HuH-7 (cell line): ENCODE measurements around the gene GLG1.
A peak's percentile ranks its signal among the peaks of the same experiment; 100 is the strongest.

Experiments used
- DNase-seq: peaks from one replicate; pipeline ENCODE4 v3.0.0; 2011; ENCODE audit warnings: low spot score

GLG1 gene

DNA sequence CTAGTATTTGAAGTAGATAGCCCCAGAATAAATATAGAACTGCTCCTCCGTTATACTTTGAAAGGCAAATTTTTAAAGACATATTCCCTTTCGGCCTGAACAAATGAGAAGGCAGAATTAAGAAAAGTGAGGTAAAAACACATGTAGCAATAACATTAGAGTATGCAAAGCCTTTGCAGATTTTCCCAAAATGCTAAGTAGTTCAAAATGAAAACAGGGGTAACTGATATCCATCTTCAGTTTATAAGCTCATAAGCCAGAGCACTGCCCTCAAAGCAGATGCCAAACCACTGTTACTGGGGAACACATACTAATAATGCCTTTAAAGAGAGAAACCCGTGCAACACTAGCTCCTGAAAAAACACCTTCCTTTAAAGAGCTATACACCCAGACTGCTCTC is 134.4 kb downstream of the GLG1 start:
- DNase-seq: no peak

- DNase-seq: no peak
These were observed 134.9 kb downstream of the GLG1 start for GRCh38 chr16:74472010-74472409.

- no peak for DNase-seq
These were observed 136.9 kb downstream of the GLG1 start for GRCh38 chr16:74469946-74470478.

DNA sequence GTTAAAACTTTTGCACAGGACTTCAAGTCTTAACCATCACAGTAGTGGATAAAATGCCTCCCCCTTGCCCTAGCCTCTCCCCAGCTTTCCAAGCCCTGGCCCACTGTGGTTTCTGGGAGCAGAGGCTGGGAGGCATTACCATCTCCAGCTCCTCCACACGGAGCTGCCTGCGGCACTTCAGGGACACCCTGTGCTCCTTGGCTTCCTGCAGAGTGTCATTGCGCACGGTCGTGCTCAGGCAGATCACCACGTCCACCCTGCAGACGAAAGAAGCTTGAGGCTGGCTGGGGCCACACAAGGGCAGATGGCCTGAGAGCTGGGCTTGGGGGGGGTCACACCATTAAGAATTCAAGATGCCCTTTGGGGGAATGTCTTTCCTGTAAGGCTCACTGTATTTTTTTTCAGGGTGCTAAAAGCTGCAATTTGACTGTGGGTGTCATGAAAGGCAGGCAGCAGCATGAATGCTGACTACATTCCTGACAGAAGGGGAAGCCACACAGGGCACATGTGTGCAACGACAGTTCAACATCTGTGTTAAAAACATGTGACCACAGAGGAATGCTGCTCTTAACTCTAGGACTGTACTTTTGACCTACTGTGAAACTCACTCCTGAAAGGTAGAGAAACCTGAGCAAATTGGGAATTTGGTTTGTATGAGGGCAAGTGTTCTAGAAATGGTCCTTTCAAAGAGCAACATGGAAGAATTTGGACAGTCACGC is 137.9 kb downstream of the GLG1 start:
- DNase-seq: no peak

GRCh38 chr16:74466872-74467271 is 140.0 kb downstream of the GLG1 start:
- no peak for DNase-seq

DNA sequence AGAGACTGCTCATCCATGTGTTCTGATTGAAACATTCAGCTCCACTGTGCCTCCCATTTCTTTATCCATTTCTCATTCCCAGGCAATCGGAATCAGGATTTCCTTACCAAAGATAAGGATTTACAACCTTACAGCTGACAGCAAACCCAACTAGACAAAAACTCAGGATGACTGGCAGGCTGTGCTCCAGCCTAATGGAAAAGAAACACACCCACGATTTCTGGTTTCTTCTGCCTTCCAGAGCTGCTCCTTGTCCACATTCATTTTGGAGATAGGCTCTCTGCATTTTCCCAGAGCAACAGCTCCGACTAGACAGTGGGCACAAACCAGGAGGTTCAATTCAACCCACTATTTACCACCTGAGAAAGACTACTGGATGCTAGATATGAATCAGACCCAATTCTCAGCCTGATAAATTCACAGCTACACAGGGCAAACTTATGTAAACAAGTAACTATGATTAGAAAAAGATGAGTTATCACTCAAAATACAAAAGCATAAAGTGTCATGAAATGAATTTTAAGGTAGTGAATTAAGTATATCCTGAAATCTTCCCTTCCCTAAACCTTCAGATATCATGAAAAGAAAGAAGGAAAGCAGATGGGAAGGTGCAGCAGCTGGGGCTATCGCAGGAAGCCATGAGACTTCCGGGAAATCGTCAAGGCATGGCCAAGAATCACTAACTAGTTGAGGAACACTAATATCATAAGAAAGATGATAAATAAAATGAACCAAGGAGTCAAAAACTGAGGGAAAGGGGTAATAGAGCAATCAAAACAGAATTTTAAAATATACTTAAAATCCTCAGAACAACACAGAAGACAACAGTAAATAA is 140.8 kb downstream of the GLG1 start:
- no peak for DNase-seq

DNA sequence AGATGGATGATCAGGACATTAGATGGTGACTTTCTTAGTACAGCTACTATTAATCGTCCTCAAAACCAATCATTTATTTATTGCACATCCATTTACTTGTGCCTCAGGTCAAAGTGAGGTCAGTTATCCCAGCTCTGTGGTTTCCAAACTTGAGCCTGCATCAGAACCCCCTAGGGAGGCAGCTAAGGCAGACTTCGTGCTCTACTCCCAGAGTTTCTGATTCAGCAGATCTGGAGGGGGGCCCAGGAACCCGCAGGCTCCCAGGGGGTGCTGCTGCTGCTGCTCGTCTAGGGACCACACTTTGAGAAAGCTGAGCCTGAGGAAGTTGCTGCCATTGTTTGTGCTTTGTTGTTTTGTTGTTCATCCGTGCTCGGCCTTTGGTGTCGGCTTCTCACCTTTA is 141.6 kb downstream of the GLG1 start:
- no peak for DNase-seq

- no peak for DNase-seq
These were observed 143.0 kb downstream of the GLG1 start for GRCh38 chr16:74463888-74464287.

- DNase-seq: no peak
These were observed 144.6 kb downstream of the GLG1 start for GRCh38 chr16:74462361-74462760.

DNA sequence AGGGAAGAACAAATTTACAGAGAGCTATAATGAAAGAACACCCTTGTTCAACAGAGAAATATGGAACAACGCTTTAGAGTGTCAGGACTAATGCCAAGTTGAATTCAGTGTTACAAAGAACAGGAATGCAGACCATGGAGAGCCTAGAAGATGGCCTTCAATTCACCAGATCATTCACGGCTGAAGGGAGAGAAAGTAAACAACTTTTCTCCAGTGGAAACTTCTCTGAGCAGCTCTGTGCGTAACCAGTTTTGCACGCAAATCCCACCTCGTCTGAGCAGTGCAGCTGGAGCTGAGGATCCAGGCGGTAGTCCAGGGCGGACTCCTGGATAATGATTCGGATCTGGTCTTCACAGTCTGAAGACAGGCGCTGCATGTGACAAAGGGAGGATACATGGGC is 145.1 kb downstream of the GLG1 start:
- DNase-seq: no peak

GRCh38 chr16:74460542-74460941 is 146.4 kb downstream of the GLG1 start:
- DNase-seq: no peak

GRCh38 chr16:74456290-74456625 is 150.7 kb downstream of the GLG1 start:
- no peak for DNase-seq

GRCh38 chr16:74455619-74456289 is 151.2 kb downstream of the GLG1 start:
- DNase-seq: peak; percentile 30

DNA sequence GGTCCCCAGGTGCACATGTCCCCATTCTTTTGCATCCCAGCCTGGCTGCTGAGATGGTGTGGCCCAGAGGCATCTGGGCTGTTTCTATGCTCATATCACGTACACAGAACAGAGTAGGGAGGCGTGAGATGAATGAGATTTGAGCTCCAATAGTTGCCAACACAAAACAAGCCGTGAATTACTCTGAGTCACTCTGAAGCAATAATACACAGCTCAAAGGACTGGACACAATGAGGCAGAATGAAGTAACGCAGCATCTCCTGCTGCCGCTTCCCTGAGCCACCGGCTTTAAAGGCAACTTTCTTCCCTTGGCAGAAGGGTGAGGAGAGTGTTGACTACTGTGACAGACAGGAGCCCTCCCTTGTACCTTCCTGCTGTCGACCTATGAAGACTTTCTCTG is 151.7 kb downstream of the GLG1 start:
- no peak for DNase-seq

GRCh38 chr16:74451951-74452758 is 154.8 kb downstream of the GLG1 start:
- no peak for DNase-seq

DNA sequence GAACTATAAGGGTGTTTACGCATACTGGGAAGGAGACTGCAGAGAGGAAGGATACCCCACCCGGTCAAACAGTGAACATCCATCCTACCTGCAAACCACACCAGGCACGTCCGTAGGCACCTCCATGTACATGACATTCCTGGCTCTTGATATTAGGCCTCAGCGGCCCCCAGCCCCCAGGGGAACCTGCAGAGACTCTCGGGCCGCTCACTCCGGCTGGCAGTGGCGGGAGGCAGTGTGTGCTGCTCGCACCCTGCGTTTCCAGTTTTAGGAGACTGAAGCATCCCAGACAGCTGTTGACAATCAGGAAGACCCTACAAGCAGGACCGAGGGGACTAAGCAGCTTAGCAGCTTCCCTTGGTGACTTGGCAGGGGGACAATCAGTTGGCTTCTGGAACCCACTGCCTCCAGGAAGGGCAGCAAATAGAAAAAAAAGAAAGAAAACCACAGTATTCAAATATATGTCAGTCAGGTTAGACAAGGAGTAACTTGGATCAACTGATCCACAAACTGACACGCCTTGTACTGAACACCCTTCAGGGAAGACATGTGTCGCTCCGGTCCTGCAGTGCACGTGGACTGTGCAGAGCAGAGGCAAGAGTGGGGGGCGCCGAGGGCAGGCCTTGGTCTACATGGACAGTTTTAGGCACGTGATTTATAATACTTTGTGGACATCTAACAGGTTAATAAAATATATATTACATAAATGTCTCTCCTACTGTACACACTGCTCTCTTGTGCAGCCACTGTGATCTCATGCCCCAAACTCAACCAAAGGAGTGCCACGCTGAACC is 155.8 kb downstream of the GLG1 start:
- DNase-seq: no peak

DNA sequence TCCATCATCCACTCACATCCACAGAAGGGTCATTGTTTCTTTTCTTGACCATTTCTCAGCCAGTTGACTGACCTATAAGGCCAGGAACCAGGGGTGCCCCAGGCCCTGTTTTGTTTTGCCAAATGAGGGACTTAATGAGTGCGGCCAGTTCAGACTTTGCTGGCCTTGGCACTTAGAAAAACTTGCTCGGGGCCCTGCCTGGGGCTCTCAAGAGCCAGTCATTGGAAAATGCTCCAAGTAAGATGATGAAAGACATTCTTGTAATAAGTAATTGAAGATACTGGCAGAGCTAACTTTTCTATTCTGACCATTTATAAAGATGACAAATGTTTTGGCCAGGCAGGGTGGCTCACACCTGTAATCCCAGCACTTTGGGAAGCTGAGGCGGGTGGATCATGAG is 156.7 kb downstream of the GLG1 start:
- DNase-seq: no peak

DNA sequence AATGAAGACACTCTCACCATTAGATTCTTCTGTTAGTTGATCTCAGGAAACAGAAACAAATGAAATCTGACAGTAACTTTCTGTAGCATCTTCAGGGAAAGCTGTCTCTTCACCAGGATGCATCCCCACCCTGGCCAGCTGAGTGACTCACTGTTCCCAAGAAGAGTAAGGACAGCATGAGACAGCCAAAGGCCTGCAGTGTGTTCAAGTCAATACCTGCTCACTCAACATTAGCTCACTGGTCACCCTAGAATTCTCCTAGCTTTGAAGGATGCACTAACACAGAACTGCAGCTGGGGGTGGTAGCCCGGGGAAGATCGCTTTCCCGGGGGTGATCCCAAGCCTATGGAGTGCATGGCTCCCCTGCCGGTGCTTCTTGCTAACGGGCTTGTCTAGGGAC is 157.4 kb downstream of the GLG1 start:
- no peak for DNase-seq

- no peak for DNase-seq
These were observed 157.9 kb downstream of the GLG1 start for GRCh38 chr16:74448990-74449389.

DNA sequence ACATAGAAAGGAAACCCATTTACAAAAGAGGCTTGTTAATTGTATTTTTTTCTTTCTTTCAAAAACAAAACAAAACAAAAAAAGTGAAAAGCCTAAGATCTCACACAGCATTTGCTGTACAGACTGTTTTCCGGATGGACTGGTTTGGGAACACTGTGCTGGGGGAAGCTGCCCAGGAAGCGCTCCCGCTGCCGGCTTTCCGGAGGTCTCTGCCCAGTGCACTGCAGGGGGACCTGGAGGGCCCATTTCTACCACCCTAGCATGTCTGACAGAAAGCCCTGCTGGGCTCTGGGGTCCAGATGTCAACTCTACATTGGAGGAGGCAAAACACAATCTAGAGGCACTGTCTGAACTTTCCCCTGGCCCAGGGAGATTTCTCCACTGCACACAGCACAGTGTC is 159.3 kb downstream of the GLG1 start:
- DNase-seq: no peak

GRCh38 chr16:74446866-74447265 is 160.0 kb downstream of the GLG1 start:
- DNase-seq: no peak
